GM12891 (cell line): Measurements from ENCODE around the gene TAMM41.

Experiments used
- PAX5 ChIP-seq: IDR thresholded peaks from 2 replicates; pipeline ENCODE4 v1.6.1; 2011; ENCODE audit warnings: low read length, moderate library complexity, mild to moderate bottlenecking; ENCODE audit not compliant: insufficient read depth, severe bottlenecking
- POLR2A ChIP-seq: IDR thresholded peaks from 2 replicates; pipeline ENCODE4 v1.6.1; 2011; ENCODE audit warnings: low read depth, low read length, control low read depth
- POLR2AphosphoS5 ChIP-seq: IDR thresholded peaks from 2 replicates; pipeline ENCODE4 v1.6.1; 2011; ENCODE audit warnings: low read depth, low read length, control low read depth
- POU2F2 ChIP-seq: IDR thresholded peaks from 2 replicates; pipeline ENCODE4 v1.6.1; 2011; ENCODE audit warnings: low read depth, mild to moderate bottlenecking, control low read depth, low read length, moderate library complexity
- SPI1 ChIP-seq: IDR thresholded peaks from 2 replicates; pipeline ENCODE4 v1.6.1; 2011; ENCODE audit warnings: low read depth, low read length, control low read depth
- TAF1 ChIP-seq: IDR thresholded peaks from 2 replicates; pipeline ENCODE4 v1.6.1; 2011; ENCODE audit warnings: low read depth, low read length, control low read depth

DNA sequence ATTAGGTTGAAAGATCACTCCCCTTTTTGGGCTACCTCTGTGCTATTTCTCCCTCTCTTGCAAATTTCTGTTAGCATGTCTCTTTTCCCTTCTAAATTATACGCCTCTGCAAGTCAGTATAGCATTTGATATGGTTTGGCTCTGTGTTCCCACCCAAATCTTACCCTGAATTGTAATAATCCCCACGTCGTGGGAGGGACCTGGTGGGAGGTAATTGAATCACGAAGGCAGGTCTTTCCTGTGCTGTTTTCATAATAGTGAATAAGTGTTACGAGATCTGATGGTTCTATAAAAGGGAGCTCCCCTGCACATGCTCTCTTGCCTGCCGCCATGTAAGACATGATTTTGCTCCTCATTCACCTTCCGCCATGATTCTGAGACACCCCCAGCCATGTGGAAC is 41.0 kb downstream of the TAMM41 start:
- TF ChIP-seq POLR2A: no peak
- no peak for TF ChIP-seq PAX5
- TF ChIP-seq POLR2AphosphoS5: no peak
- no peak for TF ChIP-seq TAF1
- no peak for TF ChIP-seq POU2F2
- TF ChIP-seq SPI1: no peak
